Naive B cell (primary cell): ENCODE results near the gene RBM41. TPM values are rescaled to one million over a fixed set of nuclear protein-coding genes. Genes with fewer than 3 reads are reported as not detected.
"Not testable (repeated sequence)": the region's sequence is repeated elsewhere in the genome, so short reads cannot be mapped to it uniquely, and the experiment has no call there.

ENCODE experiments used
- ATAC-seq, 2 donors: fragments of 150-1000 bp; cut with Tn5 transposase; 2 replicates each; pipeline ENCODE4 v1.10.0; 2021; ENCODE audit warnings: low read depth in 2 of 2, mild to moderate bottlenecking in 2 of 2, moderate library complexity in 2 of 2
- DNase-seq: peaks from one replicate; pipeline ENCODE4 v3.0.0; 2022
- H3K27ac Mint-ChIP-seq, 6 donors: one replicate each; pipeline ENCODE4 v1.8.0; 2020 to 2022; ENCODE audit warnings: mild to moderate bottlenecking in 6 of 6, mixed read lengths in 6 of 6, moderate library complexity in 5 of 6, inconsistent platforms in 2 of 6
- H3K27me3 Mint-ChIP-seq, 3 donors: one replicate each; pipeline ENCODE4 v1.8.0; 2021 to 2022; ENCODE audit warnings: mixed read lengths in 3 of 3, mild to moderate bottlenecking in 1 of 3
- H3K36me3 Mint-ChIP-seq, 2 donors: one replicate each; pipeline ENCODE4 v1.8.0; 2020 to 2022; ENCODE audit warnings: mixed read lengths in 2 of 2, inconsistent platforms in 1 of 2, mild to moderate bottlenecking in 1 of 2
- H3K4me1 Mint-ChIP-seq, 3 donors: one replicate each; pipeline ENCODE4 v1.8.0; 2020 to 2022; ENCODE audit warnings: mixed read lengths in 3 of 3, inconsistent platforms in 1 of 3, mild to moderate bottlenecking in 1 of 3, moderate library complexity in 1 of 3
- H3K4me3 Mint-ChIP-seq, 8 donors: one replicate each; pipeline ENCODE4 v1.8.0; 2020 to 2022; ENCODE audit warnings: mild to moderate bottlenecking in 8 of 8, mixed read lengths in 8 of 8, moderate library complexity in 8 of 8, inconsistent platforms in 2 of 8
- H3K9me3 Mint-ChIP-seq, 7 donors: one replicate each; pipeline ENCODE4 v1.8.0; 2020 to 2022; ENCODE audit warnings: mixed read lengths in 7 of 7, mild to moderate bottlenecking in 5 of 7, inconsistent platforms in 2 of 7, moderate library complexity in 1 of 7
- polyA plus RNA-seq, 6 donors: library from polyadenylated mRNA; unstranded; fragments of 300-500 nt; fragmentation: Illumina TruSeq; gene quantifications; one replicate each; pipeline ENCODE4 v1.2.3, GENCODE V29; 2021; ENCODE audit warnings: low read depth in 6 of 6

Gene RBM41
- 10 to 100 TPM; 11.7 to 27.2 (median 13.2) TPM for polyA plus RNA-seq

DNA sequence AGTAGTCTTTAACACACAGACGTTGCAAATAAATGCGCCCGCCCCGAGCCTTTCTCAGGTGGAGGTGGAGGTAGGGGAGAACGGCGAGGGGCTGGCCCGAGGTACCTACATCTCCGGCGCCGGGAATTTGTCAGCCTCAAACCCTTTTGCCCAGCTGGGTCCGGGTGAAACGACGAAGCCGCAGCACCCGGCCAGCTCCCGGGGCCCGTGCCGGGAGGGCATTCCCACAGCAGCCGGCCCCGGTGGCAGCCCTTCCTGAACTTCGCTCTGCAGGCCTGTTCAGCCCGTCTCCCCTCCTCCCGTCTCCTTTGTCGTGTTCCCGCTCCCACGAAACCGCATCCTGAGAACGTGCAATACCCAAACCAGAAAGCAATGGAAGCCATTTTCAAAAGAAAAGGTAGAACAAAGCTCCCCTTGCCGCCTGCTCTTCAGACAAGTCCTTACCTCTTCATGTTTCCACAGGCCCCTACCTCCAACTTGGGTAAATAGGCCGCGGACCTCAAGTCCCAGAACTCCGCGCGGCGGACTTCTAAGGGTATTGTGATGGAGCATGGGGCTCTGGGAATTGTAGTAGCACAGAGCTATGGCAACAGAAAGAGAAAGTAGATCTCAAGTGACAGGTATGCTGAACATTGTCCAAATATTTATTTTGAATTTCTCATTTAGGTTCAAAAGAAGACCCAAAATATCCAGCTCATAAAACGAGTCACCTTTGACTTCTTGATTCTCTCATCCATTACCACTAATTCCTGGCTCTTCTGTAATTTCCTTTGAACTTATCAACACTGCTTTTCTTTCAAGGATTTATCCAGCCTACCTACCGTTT is at the start of gene RBM41:
Gene RBM41, minus strand, starts transcription at position 501 of the 826 bp plus-strand sequence. Its CDS starts 49 bp downstream, at position 452.
- peak within 1 kb of the TSS; percentile 89 to 100 (median 96) for H3K27ac Mint-ChIP-seq
- ATAC-seq, result peak; percentile 100
- peaks cover 6 to 27% (median 19%) of the 10 kb centered on the region in 3 donors for H3K4me1 Mint-ChIP-seq
- peak within 1 kb of the TSS; percentile 95 to 99 (median 98) for H3K4me3 Mint-ChIP-seq
- H3K36me3 Mint-ChIP-seq, result peaks cover 0 to 16% of the 10 kb centered on the region in 2 donors
- H3K27me3 Mint-ChIP-seq, result no peaks in the 10 kb centered on the region
- peak; percentile 64 for DNase-seq
- peaks cover 0 to 3% (median 0%) of the 10 kb centered on the region in 7 donors for H3K9me3 Mint-ChIP-seq

DNA sequence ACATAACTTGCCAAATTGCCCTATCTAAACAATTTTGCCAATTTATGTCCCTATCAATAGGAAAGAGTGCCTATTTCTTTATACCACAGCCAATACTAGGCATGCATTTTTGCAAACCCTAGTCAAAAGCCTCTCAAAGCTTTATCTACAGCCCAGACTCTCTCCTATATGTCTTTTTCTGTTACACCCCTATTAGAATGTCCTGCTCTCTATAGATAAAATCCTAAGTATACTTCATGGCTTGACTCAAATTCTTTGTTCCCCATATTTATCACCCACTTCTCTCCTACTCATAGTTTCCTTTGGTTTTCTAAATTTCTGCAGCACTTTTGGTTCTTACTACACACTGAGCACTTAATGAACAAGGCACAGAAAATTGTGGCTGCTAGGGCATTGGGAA is 49.6 kb upstream of the RBM41 start:
- no peak for DNase-seq
- Mint-ChIP-seq H3K4me1 (no peaks in the 10 kb centered on the region), H3K27me3 (no peaks in the 10 kb centered on the region), H3K36me3 (no peaks in the 10 kb centered on the region), H3K4me3 (no peak overlapping the region), H3K9me3 (peaks cover 0 to 2% (median 0%) of the 10 kb centered on the region in 7 donors), H3K27ac (no peak overlapping the region)
- no peak for ATAC-seq

DNA sequence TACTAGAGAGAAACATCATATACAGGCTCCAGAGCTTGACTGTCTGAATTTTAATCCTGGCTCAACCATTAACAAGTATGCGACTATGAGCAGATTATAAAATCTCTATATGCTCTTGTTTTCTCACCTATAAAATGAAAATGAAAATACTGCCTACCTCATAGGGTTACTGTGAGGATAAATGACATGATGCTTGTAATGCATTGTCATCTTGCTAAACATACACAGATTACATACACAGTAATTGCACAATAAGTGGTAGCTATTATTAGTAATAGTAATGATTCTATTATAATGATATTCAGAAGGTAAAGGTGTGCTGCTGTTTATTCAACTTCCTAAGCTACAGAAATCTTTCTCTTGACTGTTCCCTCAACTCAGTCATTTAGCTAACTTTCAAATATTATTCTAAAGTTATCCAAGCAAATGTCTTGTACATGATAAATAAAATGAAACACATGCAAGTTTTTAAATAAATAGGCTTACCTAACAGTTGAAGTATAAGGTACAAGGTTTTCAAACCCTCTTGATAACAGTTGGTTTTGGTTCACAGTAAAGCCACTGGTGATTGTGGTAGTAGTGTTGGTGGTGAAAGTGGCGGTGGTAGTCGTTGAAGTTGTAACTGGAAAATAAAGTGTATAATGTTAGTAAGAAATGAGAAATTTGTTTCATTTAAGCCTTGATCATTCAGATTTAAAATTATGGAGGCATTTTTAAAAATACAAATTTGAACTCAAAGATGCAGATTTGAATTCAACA is 48.7 kb upstream of the RBM41 start:
- Mint-ChIP-seq H3K4me3 (no peak overlapping the region), H3K4me1 (no peaks in the 10 kb centered on the region), H3K36me3 (no peaks in the 10 kb centered on the region), H3K27ac (peak overlapping the region in 1 of 6 donors; percentile 18), H3K9me3 (peaks cover 0 to 2% (median 0%) of the 10 kb centered on the region in 7 donors), H3K27me3 (no peaks in the 10 kb centered on the region)
- ATAC-seq (no peak), DNase-seq (no peak)

DNA sequence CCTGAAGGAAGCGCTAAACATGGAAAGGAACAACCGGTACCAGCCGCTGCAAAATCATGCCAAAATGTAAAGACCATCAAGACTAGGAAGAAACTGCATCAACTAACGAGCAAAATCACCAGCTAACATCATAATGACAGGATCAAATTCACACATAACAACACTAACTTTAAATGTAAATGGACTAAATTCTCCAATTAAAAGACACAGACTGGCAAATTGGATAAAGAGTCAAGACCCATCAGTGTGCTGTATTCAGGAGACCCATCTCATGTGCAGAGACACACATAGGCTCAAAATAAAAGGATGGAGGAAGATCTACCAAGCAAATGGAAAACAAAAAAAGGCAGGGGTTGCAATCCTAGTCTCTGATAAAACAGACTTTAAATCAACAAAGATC is 39.0 kb upstream of the RBM41 start:
- not testable (repeated sequence) for DNase-seq, H3K27me3 Mint-ChIP-seq, H3K4me3 Mint-ChIP-seq, H3K9me3 Mint-ChIP-seq, H3K4me1 Mint-ChIP-seq, H3K36me3 Mint-ChIP-seq, ATAC-seq, H3K27ac Mint-ChIP-seq

DNA sequence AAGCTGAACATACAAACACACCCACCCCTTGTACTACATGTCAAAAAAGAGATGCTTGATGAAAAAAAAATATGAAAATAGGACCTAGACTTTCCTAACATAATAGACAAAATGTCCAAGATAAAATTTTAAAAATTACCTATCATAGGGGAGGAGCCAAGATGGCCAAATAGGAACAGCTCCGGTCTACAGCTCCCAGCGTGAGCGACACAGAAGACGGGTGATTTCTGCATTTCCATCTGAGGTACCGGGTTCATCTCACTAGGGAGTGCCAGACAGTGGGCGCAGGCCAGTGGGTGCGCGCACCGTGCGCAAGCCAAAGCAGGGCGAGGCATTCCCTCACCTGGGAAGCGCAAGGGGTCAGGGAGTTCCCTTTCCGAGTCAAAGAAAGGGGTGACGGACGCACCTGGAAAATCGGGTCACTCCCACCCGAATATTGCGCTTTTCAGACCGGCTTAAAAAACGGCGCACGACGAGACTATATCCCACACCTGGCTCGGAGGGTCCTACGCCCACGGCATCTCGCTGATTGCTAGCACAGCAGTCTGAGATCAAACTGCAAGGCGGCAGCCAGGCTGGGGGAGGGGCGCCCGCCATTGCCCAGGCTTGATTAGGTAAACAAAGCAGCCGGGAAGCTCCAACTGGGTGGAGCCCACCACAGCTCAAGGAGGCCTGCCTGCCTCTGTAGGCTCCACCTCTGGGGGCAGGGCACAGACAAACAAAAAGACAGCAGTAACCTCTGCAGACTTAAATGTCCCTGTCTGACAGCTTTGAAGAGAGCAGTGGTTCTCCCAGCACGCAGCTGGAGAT is 37.2 kb upstream of the RBM41 start:
- not testable (repeated sequence) for H3K36me3 Mint-ChIP-seq, H3K27ac Mint-ChIP-seq, H3K27me3 Mint-ChIP-seq, H3K9me3 Mint-ChIP-seq, H3K4me1 Mint-ChIP-seq, DNase-seq, ATAC-seq
- peak overlapping the region in 7 of 8 donors; percentile 15 to 67 (median 42) for H3K4me3 Mint-ChIP-seq

DNA sequence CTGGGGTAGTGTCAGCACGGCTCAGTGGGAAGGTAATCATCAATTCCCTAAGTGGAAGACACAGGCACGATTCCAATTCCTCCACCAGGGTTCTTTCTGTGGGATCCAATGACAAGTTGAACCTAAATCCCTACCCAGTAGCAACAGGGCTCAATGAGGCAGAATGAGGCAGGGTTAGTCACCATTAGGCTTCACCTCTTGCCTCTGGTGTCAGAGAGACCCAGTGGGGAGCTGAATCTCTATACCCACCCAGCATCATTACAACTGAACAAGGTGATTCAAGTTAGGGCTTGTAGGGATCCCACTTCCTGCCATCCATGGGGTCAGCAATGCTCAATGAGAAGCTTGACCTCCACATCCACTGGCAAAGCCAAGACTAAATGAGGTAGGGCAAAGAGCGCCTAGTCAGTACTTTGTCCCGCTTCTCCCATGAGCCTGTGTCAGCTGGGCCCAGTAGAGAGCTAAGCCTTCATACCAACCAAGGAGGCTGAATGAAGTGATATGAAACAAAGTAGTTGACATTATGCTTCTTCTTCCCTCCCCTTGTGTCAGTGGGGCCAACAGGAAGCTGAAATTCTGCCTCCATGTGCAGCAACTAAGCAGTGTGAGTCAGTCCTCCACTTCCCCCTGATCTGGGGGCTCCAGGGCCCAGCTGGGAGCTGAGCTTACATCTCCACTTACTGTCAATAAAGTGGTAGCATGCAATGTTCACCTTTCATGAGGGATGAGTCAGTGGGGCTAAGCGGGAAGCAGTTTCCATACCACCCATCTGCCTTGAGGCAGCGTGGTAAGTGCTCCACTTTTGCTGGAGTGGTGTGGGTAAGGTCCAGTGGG is 36.4 kb upstream of the RBM41 start:
- ATAC-seq (no peak), DNase-seq (no peak)
- Mint-ChIP-seq H3K27ac (no peak overlapping the region), H3K27me3 (no peaks in the 10 kb centered on the region), H3K4me3 (peak overlapping the region in 7 of 8 donors; percentile 15 to 67 (median 35)), H3K4me1 (peaks cover 0 to 3% (median 0%) of the 10 kb centered on the region in 3 donors), H3K9me3 (peaks cover 0 to 3% (median 0%) of the 10 kb centered on the region in 7 donors), H3K36me3 (no peaks in the 10 kb centered on the region)

DNA sequence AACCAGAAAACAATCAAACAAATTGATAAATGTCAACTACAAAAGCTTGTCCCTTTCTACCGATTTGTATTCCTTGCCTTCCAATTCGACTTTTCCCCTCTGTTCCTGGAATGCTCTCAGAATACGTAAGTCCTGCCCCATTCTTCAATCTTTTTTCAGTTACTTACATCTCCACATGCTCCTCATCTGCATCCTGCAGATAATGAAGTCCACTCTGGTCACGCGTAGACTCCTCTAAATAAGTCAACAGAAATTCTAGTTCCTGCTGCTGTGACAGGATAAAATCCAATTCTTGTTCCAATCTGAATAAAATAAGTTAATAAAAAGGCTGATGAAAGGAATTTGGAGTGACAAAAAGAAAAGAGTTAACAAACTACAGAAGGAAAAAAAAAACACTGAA is 34.4 kb upstream of the RBM41 start:
- DNase-seq (no peak), ATAC-seq (no peak)
- Mint-ChIP-seq H3K9me3 (peaks cover 0 to 3% (median 0%) of the 10 kb centered on the region in 7 donors), H3K4me3 (no peak overlapping the region), H3K27me3 (no peaks in the 10 kb centered on the region), H3K36me3 (no peaks in the 10 kb centered on the region), H3K27ac (no peak overlapping the region), H3K4me1 (peaks cover 0 to 3% (median 0%) of the 10 kb centered on the region in 3 donors)

DNA sequence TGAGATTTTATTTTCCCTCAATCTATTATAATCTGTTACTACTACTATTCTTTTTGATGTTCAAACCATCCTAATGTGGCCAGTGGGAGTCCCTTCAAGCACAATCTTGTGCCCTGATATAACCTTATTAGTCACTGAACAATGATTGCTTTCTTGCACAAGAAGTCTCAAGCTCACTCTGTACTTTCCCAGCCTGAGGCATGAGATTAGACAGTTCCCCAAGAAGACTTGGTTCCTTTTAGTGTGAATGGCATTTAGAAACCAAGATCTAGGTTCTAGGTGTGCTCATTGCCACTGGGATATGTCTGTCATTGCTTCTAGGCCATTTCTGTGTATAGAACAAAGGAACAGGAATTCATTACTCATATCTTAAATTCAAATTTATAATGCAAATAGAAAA is 28.0 kb upstream of the RBM41 start:
- ATAC-seq (no peak), DNase-seq (no peak)
- Mint-ChIP-seq H3K27ac (no peak overlapping the region), H3K36me3 (no peaks in the 10 kb centered on the region), H3K4me1 (no peaks in the 10 kb centered on the region), H3K4me3 (no peak overlapping the region), H3K9me3 (no peaks in the 10 kb centered on the region), H3K27me3 (no peaks in the 10 kb centered on the region)

DNA sequence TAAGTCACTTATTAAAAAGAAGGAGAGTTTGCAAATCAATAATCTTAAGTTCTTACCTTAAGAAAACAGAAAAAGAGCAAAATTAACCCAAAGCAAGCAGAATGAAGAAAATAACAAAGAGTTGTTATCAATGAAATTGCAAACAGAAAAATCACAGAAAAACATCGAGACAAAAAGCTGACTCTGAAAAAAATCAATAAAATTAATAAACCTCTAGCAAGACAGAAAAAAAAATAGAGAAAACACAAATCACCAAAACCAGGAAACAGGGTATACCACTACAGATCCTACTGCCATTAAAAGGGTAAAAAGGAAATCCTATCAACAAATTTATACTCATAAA is 17.3 kb upstream of the RBM41 start:
- Mint-ChIP-seq H3K4me3 (no peak overlapping the region), H3K9me3 (peaks cover 0 to 3% (median 0%) of the 10 kb centered on the region in 7 donors), H3K4me1 (no peaks in the 10 kb centered on the region), H3K27ac (no peak overlapping the region), H3K27me3 (peaks cover 0 to 6% (median 0%) of the 10 kb centered on the region in 3 donors), H3K36me3 (no peaks in the 10 kb centered on the region)
- DNase-seq (no peak), ATAC-seq (no peak)

DNA sequence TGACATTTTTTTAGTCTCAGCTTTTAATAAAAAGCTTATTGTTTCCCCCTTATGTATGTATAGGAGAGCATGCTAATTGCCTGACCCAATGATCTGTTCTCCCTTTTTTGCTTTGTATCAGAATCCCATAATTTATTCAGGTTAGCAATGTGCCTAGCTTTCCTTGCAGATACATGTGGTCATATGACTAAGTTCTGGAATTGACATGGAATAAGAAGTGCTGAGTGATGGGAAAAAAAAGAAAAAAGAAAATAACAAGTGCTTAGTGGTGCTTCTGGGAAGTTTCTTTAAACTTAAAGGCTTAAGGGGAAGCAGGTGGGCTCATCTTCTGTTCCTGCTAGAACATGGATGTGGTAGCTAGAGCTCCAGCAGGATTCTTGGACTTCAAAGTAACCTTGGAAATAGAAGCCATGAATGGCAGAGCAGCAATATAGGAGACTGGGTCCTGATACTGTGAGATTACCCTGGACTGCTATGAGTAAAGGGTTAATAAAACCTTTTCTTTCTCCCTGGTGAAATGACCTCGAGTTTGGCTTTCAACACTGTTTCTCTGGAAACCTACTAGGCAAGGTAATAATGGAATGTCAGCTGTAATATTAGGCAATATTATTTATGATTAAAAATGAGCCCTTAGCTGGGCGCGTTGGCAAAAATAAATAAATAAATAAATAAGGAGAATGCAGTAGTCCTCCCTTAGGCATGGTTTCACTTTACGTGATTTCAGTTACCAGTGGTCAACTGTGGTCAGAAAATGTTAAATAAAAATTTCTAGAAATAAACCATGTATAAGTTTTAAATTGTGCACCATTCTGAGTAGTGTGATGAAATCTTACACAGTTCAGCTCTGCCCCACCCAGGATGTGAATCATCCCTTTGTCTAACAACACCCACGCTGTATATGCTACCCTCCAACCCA is 16.7 kb upstream of the RBM41 start:
- ATAC-seq, result no peak
- Mint-ChIP-seq H3K4me1 (no peaks in the 10 kb centered on the region), H3K27me3 (peaks cover 0 to 6% (median 0%) of the 10 kb centered on the region in 3 donors), H3K4me3 (no peak overlapping the region), H3K9me3 (peaks cover 0 to 3% (median 0%) of the 10 kb centered on the region in 7 donors), H3K36me3 (no peaks in the 10 kb centered on the region), H3K27ac (no peak overlapping the region)
- DNase-seq, result no peak

DNA sequence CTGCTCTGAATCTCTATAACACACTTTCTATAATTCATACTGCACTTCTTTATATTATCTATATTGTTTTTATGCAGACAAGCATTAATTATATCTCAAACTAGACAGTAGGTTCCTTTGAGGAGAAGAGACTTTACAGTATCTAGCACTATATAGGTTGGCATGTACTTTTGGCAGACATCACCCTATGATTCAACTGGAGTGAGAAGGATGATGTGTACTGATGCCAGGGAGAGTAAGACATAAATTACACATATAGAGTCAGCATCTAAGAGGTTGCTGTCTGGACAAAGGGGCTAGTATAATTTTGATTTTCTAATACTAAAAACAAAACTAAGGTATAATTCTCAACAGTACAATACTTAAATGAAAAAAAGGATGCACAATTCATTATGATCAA is 5.1 kb upstream of the RBM41 start:
- no peak overlapping the region for H3K4me3 Mint-ChIP-seq
- H3K27me3 Mint-ChIP-seq, result no peaks in the 10 kb centered on the region
- no peaks in the 10 kb centered on the region for H3K9me3 Mint-ChIP-seq
- DNase-seq, result no peak
- peaks cover 0 to 5% (median under 1%) of the 10 kb centered on the region in 3 donors for H3K4me1 Mint-ChIP-seq
- no peak for ATAC-seq
- no peaks in the 10 kb centered on the region for H3K36me3 Mint-ChIP-seq
- no peak overlapping the region for H3K27ac Mint-ChIP-seq

DNA sequence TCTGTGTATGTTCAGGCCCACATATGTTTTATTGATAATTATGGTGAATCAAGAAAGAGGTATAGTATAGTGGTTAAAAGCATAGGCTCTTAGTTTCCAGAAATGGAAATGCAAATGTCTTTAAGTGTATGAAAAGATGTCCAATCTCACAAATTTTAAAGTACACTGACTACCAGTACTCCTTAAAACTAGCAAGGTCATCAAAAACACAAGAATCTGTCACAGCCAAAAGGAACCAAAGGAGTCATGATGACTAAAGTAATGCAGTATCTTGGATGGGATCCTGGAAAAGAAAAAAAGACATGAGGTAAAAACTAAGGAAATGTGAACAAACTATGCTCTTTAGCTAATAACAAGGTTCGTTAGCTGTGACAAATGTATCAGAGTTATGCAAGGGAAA is 661 bp upstream of the RBM41 start:
- DNase-seq, result no peak
- H3K9me3 Mint-ChIP-seq, result peaks cover 0 to 3% (median 0%) of the 10 kb centered on the region in 7 donors
- peak overlapping the region in 4 of 6 donors; percentile 89 to 96 (median 94) for H3K27ac Mint-ChIP-seq
- H3K4me1 Mint-ChIP-seq, result peaks cover 6 to 20% (median 19%) of the 10 kb centered on the region in 3 donors
- peak overlapping the region; percentile 95 to 99 (median 98) for H3K4me3 Mint-ChIP-seq
- ATAC-seq, result no peak
- H3K36me3 Mint-ChIP-seq, result peaks cover 0 to 9% of the 10 kb centered on the region in 2 donors
- H3K27me3 Mint-ChIP-seq, result no peaks in the 10 kb centered on the region
